SU-DHL-6 (cell line): ENCODE measurements around the gene DELE1.

Experiments used
- CTCF ChIP-seq: fragments of 200-600 bp; sonication (generic); IDR thresholded peaks from one replicate; pipeline ENCODE4 v1.5.1; 2017; ENCODE audit warnings: antibody characterized with exemption, mild to moderate bottlenecking, low read length, moderate library complexity; ENCODE audit not compliant: insufficient read depth, poor library complexity, severe bottlenecking
- EZH2phosphoT487 ChIP-seq: fragments of 200-600 bp; sonication (generic), shearing (Covaris generic); conservative IDR thresholded peaks from 2 replicates; pipeline ENCODE4 v1.6.1; 2018; ENCODE audit warnings: mild to moderate bottlenecking, antibody characterized with exemption, low read length, moderate library complexity, mixed read lengths

- TF ChIP-seq CTCF = no peak
- TF ChIP-seq EZH2phosphoT487 = no peak
Observed at GRCh38 chr5:141909212-141909611, 14.5 kb upstream of the DELE1 start.
